Naive thymus-derived CD4-positive, alpha-beta T cell (primary cell): ENCODE results near the gene FITM1. TPM values are rescaled to one million over a fixed set of nuclear protein-coding genes. Genes with fewer than 3 reads are reported as not detected.

ENCODE experiments used
- ATAC-seq: fragments of 150-1000 bp; cut with Tn5 transposase; 2 replicates; pipeline ENCODE4 v1.10.0; 2021; ENCODE audit warnings: mild to moderate bottlenecking, moderate library complexity
- CTCF ChIA-PET: fragments of 350-600 bp; sonication (Branson Sonifier 250); formaldehyde crosslinking; loops from one replicate; lab custom pipeline; 2021; ENCODE audit warnings: antibody characterized with exemption; lab: Charles Lee
- POLR2A ChIA-PET: fragments of 350-600 bp; sonication (Branson Sonifier 250); formaldehyde crosslinking; loops from one replicate; lab custom pipeline; 2021; ENCODE audit warnings: antibody characterized with exemption, inconsistent platforms; lab: Charles Lee
- DNase-seq, 9 donors: peaks; one replicate each; pipeline versions ENCODE4 v3.0.0 to v3.0.0-alpha.2; 2020 to 2022; ENCODE audit warnings: mixed read lengths in 1 of 9
- H3K27ac ChIP-seq: one replicate; pipeline ENCODE4 v1.7.0; 2013; ENCODE audit warnings: mild to moderate bottlenecking, low read depth, low read length, moderate library complexity
- H3K27me3 ChIP-seq, 2 donors: one replicate each; pipeline ENCODE4 v1.7.0; 2013; ENCODE audit warnings: low read length in 2 of 2, mild to moderate bottlenecking in 2 of 2, moderate library complexity in 2 of 2; ENCODE audit not compliant: control insufficient read depth in 2 of 2, insufficient read depth in 2 of 2
- H3K36me3 ChIP-seq, 3 experiments: 1 replicate in 2 of 3; 2 replicates in 1 of 3; pipeline ENCODE4 v1.7.0; 2013; ENCODE audit warnings: low read length in 3 of 3, mild to moderate bottlenecking in 3 of 3, moderate library complexity in 1 of 3; ENCODE audit not compliant: insufficient read depth in 3 of 3, control insufficient read depth in 2 of 3
- H3K4me1 ChIP-seq, 2 donors: one replicate each; pipeline ENCODE4 v1.7.0; 2013; ENCODE audit warnings: low read length in 2 of 2, mild to moderate bottlenecking in 2 of 2, moderate library complexity in 1 of 2; ENCODE audit not compliant: control insufficient read depth in 2 of 2, insufficient read depth in 2 of 2
- H3K4me3 ChIP-seq: 2 replicates; pipeline ENCODE4 v1.7.0; 2013; ENCODE audit warnings: mild to moderate bottlenecking, low read length
- H3K9me3 ChIP-seq, 3 experiments: 1 replicate in 2 of 3; 2 replicates in 1 of 3; pipeline ENCODE4 v1.7.0; 2013; ENCODE audit warnings: low read length in 3 of 3; ENCODE audit not compliant: control insufficient read depth in 2 of 3
- H3K27ac Mint-ChIP-seq, 9 donors: one replicate each; pipeline ENCODE4 v1.8.0; 2020 to 2022; ENCODE audit warnings: mixed read lengths in 9 of 9, mild to moderate bottlenecking in 8 of 9, moderate library complexity in 5 of 9, inconsistent platforms in 2 of 9
- H3K27me3 Mint-ChIP-seq, 5 donors: one replicate each; pipeline ENCODE4 v1.8.0; 2021 to 2022; ENCODE audit warnings: mixed read lengths in 5 of 5, mild to moderate bottlenecking in 1 of 5
- H3K36me3 Mint-ChIP-seq, 5 donors: one replicate each; pipeline ENCODE4 v1.8.0; 2020 to 2022; ENCODE audit warnings: mixed read lengths in 5 of 5, mild to moderate bottlenecking in 3 of 5, inconsistent platforms in 1 of 5
- H3K4me1 Mint-ChIP-seq, 7 donors: one replicate each; pipeline ENCODE4 v1.8.0; 2020 to 2022; ENCODE audit warnings: mixed read lengths in 7 of 7, mild to moderate bottlenecking in 3 of 7, inconsistent platforms in 1 of 7
- H3K4me3 Mint-ChIP-seq, 10 donors: one replicate each; pipeline ENCODE4 v1.8.0; 2020 to 2022; ENCODE audit warnings: mild to moderate bottlenecking in 10 of 10, mixed read lengths in 10 of 10, moderate library complexity in 6 of 10, inconsistent platforms in 2 of 10
- H3K9me3 Mint-ChIP-seq, 11 donors: one replicate each; pipeline ENCODE4 v1.8.0; 2020 to 2022; ENCODE audit warnings: mixed read lengths in 11 of 11, mild to moderate bottlenecking in 4 of 11, inconsistent platforms in 1 of 11, moderate library complexity in 1 of 11
- intact Hi-C, 2 donors: fragments of 100-400 bp; cut with micrococcal nuclease; formaldehyde crosslinking; loops; one replicate each; pipeline ENCODE4 v1.15.1; 2023
- polyA plus RNA-seq, 2 donors: library from polyadenylated mRNA; unstranded; fragments of 300-500 nt; fragmentation: Illumina TruSeq; gene quantifications; one replicate each; pipeline ENCODE4 v1.2.3, GENCODE V29; 2021
- total RNA-seq, 6 experiments: library from RNA in 5 of 6; stranded (reverse) in 5 of 6; gene quantifications; 1 replicate in 5 of 6; 2 replicates in 1 of 6; pipeline ENCODE4 v1.2.3 and lab custom pipeline; 2021 to 2026

FITM1 gene
- total and polyA plus RNA-seq, 7 experiments from 2014 or later: 0.48 to 4.3 (median 1.8) TPM

- ChIA-PET CTCF (interaction anchor here (0.6 to 0.9 kb wide), 2 partner anchors 20 to 45 kb away, joined by 3 to 4 read pairs; no protein-coding TSS in a partner anchor), POLR2A (interaction anchor here (1.1 kb wide), 1 partner anchor 14 kb away, joined by 3 read pairs; no protein-coding TSS in a partner anchor)
- peaks cover 0 to 4% (median 0%) of the 10 kb centered on the region in 5 donors for H3K27me3 Mint-ChIP-seq
- H3K27ac ChIP-seq: no peak overlapping the region
- intact Hi-C loops: no loop called here
- ATAC-seq (no peak), DNase-seq (no peak)
- H3K4me1 Mint-ChIP-seq: peaks cover 41 to 75% (median 68%) of the 10 kb centered on the region in 7 donors
- no peaks in the 10 kb centered on the region for H3K9me3 ChIP-seq
- peaks cover 26 to 38% of the 10 kb centered on the region in 2 donors for H3K4me1 ChIP-seq
- peak overlapping the region in 2 of 10 donors; percentile 18 to 52 for H3K4me3 Mint-ChIP-seq
- H3K9me3 Mint-ChIP-seq: peaks cover 0 to 4% (median 0%) of the 10 kb centered on the region in 11 donors
- no peak overlapping the region for H3K4me3 ChIP-seq
- H3K36me3 Mint-ChIP-seq: peaks cover 5 to 64% (median 46%) of the 10 kb centered on the region in 5 donors
- H3K27ac Mint-ChIP-seq: peak overlapping the region in 7 of 9 donors; percentile 20 to 100 (median 62)
- peaks cover 40 to 69% (median 40%) of the 10 kb centered on the region in 3 experiments for H3K36me3 ChIP-seq
- no peaks in the 10 kb centered on the region for H3K27me3 ChIP-seq
These were observed 35.3 kb downstream of the FITM1 start for GRCh38 chr14:24165785-24166184.

GRCh38 chr14:24167469-24168114 lies 37.1 kb downstream of the FITM1 start:
- H3K4me3 Mint-ChIP-seq: peak overlapping the region in 1 of 10 donors; percentile 23

GRCh38 chr14:24171422-24172260 lies 41.2 kb downstream of the FITM1 start, which contains the start of gene REC8:
Gene REC8 (plus strand): TSS chr14:24172080. CDS start chr14:24172553, 473 bp downstream.
- peak within 1 kb of the TSS; percentile 40 for H3K27ac ChIP-seq

More at GRCh38 chr14:24167469-24168114, 37.1 kb downstream of the FITM1 start:
- Histone ChIP-seq H3K36me3 (peaks cover 40 to 64% (median 40%) of the 10 kb centered on the region in 3 experiments), H3K4me3 (no peak overlapping the region), H3K9me3 (no peaks in the 10 kb centered on the region), H3K27ac (no peak overlapping the region), H3K27me3 (no peaks in the 10 kb centered on the region), H3K4me1 (peaks cover 24 to 42% of the 10 kb centered on the region in 2 donors)
- Mint-ChIP-seq H3K4me1 (peaks cover 40 to 70% (median 68%) of the 10 kb centered on the region in 7 donors), H3K27me3 (no peaks in the 10 kb centered on the region), H3K27ac (peak overlapping the region in 6 of 9 donors; percentile 3 to 62 (median 50)), H3K9me3 (no peaks in the 10 kb centered on the region), H3K36me3 (peaks cover 5 to 55% (median 34%) of the 10 kb centered on the region in 5 donors)
- no peak for DNase-seq
- no peak for ATAC-seq
- POLR2A ChIA-PET: interaction anchor here (1.2 kb wide), 1 partner anchor 28 kb away, joined by 3 read pairs; no protein-coding TSS in a partner anchor
- CTCF ChIA-PET: no interaction called here
- intact Hi-C loops: no loop called here

GRCh38 chr14:24172261-24172860 lies 41.9 kb downstream of the FITM1 start:
- ATAC-seq: no peak
- no peaks in the 10 kb centered on the region for H3K9me3 Mint-ChIP-seq
- Histone ChIP-seq H3K27me3 (no peaks in the 10 kb centered on the region), H3K4me1 (peaks cover 0 to 13% of the 10 kb centered on the region in 2 donors), H3K9me3 (no peaks in the 10 kb centered on the region), H3K36me3 (peaks cover 6 to 32% (median 10%) of the 10 kb centered on the region in 3 experiments), H3K4me3 (peak overlapping the region; percentile 58), H3K27ac (peak overlapping the region; percentile 40)
- peak overlapping the region; percentile 28 to 93 (median 79) for H3K27ac Mint-ChIP-seq
- H3K4me3 Mint-ChIP-seq: peak overlapping the region; percentile 39 to 94 (median 88)
- H3K4me1 Mint-ChIP-seq: peaks cover 11 to 52% (median 41%) of the 10 kb centered on the region in 7 donors
- intact Hi-C loops: no loop called here
- ChIA-PET CTCF (interaction anchor here (0.6 kb wide), 1 partner anchor 10 kb away, joined by 3 read pairs; no protein-coding TSS in a partner anchor), POLR2A (interaction anchor here (0.7 to 2.4 kb wide), 7 partner anchors 11 to 63 kb away, joined by 3 to 11 read pairs (median 3); partner anchors contain the start of genes DCAF11, IRF9 and NRL)
- H3K27me3 Mint-ChIP-seq: no peaks in the 10 kb centered on the region
- DNase-seq: no peak
- peaks cover 0 to 38% (median 15%) of the 10 kb centered on the region in 5 donors for H3K36me3 Mint-ChIP-seq

More at GRCh38 chr14:24171422-24172260, 41.2 kb downstream of the FITM1 start, which contains the start of gene REC8:
- no peaks in the 10 kb centered on the region for H3K27me3 ChIP-seq
- peak within 1 kb of the TSS; percentile 48 to 93 (median 80) for H3K27ac Mint-ChIP-seq
- no peaks in the 10 kb centered on the region for H3K27me3 Mint-ChIP-seq
- peak within 1 kb of the TSS; percentile 80 to 94 (median 88) for H3K4me3 Mint-ChIP-seq
- ATAC-seq (peak; percentile 88), DNase-seq (peak in 8 of 9 donors; percentile 43 to 81 (median 76))
- peaks cover 6 to 32% (median 8%) of the 10 kb centered on the region in 3 experiments for H3K36me3 ChIP-seq
- peaks cover 0 to 13% of the 10 kb centered on the region in 2 donors for H3K4me1 ChIP-seq
- no peaks in the 10 kb centered on the region for H3K9me3 Mint-ChIP-seq
- CTCF ChIA-PET: interaction anchor here (0.6 to 1.6 kb wide), 2 partner anchors 9 to 63 kb away, joined by 3 to 5 read pairs; no protein-coding TSS in a partner anchor
- H3K4me3 ChIP-seq: peak within 1 kb of the TSS; percentile 58
- peaks cover 0 to 38% (median 19%) of the 10 kb centered on the region in 5 donors for H3K36me3 Mint-ChIP-seq
- H3K4me1 Mint-ChIP-seq: peaks cover 12 to 53% (median 43%) of the 10 kb centered on the region in 7 donors
- intact Hi-C loops: loop anchor here (1.0 kb wide), 3 partner anchors 10 to 24 kb away; partner anchors contain the start of genes IRF9 (in 2 of the 2), IPO4 (in 1 of the 2) and RNF31 (in 1 of the 2)
- no peaks in the 10 kb centered on the region for H3K9me3 ChIP-seq
- POLR2A ChIA-PET: interaction anchor here (0.7 to 2.4 kb wide), 9 partner anchors 10 to 63 kb away, joined by 3 to 11 read pairs (median 5); partner anchors contain the start of genes EMC9, IPO4, IRF9 and TM9SF1

- peak overlapping the region; percentile 1 for H3K27ac ChIP-seq
- Mint-ChIP-seq H3K27ac (peak overlapping the region; percentile 19 to 88 (median 75)), H3K27me3 (no peaks in the 10 kb centered on the region), H3K4me3 (peak overlapping the region in 9 of 10 donors; percentile 33 to 94 (median 66)), H3K36me3 (peaks cover 0 to 39% (median 12%) of the 10 kb centered on the region in 5 donors), H3K4me1 (peaks cover 9 to 47% (median 37%) of the 10 kb centered on the region in 7 donors), H3K9me3 (no peaks in the 10 kb centered on the region)
- intact Hi-C loops: no loop called here
- peaks cover 6 to 32% (median 6%) of the 10 kb centered on the region in 3 experiments for H3K36me3 ChIP-seq
- DNase-seq (no peak), ATAC-seq (no peak)
- H3K4me1 ChIP-seq: peaks cover 0 to 13% of the 10 kb centered on the region in 2 donors
- ChIA-PET CTCF (no interaction called here), POLR2A (interaction anchor here (0.7 to 2.4 kb wide), 6 partner anchors 10 to 64 kb away, joined by 3 to 11 read pairs (median 4); partner anchors contain the start of genes DCAF11, IRF9 and NRL)
- H3K27me3 ChIP-seq: no peaks in the 10 kb centered on the region
- H3K9me3 ChIP-seq: no peaks in the 10 kb centered on the region
- H3K4me3 ChIP-seq: no peak overlapping the region
These were observed 42.4 kb downstream of the FITM1 start for GRCh38 chr14:24172871-24173281.
